ENCODE measurements around the gene FPR3.
"Not testable (repeated sequence)": the region's sequence is repeated elsewhere in the genome, so short reads cannot be mapped to it uniquely, and the experiment has no call there.

The FPR3 gene, protein sequence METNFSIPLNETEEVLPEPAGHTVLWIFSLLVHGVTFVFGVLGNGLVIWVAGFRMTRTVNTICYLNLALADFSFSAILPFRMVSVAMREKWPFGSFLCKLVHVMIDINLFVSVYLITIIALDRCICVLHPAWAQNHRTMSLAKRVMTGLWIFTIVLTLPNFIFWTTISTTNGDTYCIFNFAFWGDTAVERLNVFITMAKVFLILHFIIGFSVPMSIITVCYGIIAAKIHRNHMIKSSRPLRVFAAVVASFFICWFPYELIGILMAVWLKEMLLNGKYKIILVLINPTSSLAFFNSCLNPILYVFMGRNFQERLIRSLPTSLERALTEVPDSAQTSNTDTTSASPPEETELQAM

DNA sequence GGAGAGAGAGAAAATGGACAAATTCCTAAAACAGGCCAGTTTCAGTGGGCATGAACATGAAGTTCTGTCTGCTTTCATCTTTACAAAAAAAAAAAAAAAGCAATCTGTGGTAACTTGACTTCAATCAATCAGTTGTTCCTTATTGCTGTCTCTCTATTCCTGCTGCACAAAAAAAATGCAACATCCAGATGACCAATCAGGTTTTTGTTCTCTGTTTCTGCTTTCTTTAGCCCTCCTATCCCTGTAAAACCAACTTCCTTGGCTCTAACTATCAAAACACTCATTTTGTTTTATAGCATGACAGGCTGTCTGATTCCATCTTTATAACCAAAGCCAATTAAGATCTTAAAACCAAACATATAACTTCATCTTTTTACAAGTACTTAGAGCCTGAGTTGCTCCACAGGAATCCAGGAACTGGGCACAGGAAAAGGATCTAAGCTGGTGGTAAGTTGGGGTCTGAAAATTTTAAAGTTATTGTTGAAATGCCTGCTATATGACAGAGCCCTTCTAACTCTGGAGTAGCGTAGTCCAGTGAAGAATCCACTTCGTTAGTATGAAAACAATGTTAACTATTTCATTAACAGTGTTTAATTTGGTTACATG lies at the start of gene FPR3:
Gene FPR3, plus strand, starts transcription at position 273 of the 606 bp plus-strand sequence. CDS start 28,592 bp downstream, outside the sequence.
- DNase-seq (ENCODE audit: low read depth) = no peak

DNA sequence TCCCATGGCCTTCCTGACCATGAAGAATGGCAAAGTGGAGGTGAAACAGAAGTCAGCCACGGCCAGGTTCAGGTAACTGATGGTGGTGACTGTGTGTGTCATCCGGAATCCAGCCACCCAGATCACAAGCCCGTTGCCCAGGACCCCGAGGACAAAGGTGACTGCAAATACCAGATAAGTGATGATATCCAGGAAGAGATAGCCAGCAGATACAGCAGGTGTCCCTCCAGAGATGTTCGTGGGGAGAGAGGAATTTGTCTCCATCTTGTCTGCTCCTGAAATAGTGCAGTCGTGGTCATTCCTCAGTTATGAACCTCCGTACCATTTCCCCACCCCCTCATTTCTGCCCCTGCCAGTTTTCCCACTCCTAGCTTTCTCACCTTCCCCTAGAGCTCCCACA lies 48.2 kb upstream of the FPR3 start:
- no peak for DNase-seq (ENCODE audit: low read depth)

DNA sequence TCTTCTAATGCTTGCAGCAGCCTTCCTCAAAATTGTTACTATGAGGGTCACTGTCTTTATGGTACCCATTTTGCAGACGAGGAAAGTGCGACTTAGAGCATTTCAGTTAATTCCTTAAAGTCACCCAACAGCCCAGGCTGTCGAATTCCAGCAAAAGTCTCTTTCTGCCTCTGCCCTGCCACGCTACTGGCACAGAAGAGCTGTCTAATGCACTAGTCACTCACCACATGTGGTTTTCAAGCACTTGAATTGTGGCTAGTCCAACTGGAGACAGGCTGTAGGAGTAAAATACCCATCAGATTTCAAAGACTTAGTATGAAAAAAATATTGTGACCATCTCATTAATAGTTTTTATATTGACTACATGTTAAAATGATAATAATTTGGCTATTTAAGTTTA lies 45.0 kb upstream of the FPR3 start:
- no peak for DNase-seq (ENCODE audit: low read depth)

DNA sequence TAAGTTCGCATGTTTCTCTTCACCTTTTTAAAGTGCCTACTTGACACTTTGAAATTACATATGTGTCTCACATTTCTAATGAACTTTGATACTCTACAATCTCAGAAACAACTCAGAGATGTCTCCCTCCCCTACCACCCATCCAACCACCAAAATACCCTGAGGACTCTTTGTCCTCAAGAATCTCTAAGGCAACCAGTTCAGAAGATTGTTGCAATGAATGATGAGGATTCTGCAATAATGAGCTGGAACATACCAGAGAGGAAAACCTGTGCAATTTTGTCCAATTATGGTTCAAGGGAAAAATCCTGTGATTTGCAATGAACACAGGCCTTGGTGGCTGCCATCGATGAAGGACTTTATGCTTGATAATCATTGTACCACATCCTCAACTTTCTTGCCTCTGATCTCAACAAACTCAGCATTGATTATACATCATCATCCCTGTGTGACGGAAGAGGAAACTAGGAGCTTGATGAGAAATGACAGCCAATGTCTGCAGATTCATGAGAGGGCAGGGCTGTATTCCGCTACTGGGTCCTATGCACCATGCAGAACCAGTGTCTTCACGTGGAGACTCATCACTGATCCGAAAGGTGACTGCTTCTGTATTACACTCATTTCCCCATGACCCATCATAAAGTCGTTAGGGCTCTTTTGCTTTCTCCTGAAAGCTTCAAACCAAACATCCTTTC lies 44.4 kb upstream of the FPR3 start:
- peak; percentile 43 for DNase-seq (ENCODE audit: low read depth)

DNA sequence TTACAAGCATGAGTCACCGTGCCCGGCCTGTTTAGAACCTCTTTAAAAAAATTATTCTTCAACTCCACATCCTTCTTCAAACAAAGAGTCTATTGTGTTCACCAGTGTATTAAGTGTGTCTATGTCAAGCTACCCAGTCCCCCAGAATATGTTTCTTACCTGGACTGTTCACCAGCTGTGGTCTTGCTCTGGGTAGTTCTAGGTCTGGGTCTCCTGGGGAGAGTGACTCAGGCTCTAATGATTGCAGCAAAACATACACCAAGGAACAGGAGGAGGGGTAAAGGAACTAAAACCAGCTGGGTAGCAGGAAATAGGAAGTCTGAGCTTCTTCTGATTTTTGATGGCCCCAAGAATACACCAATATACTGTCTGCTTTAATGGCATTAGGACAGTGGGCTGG lies 43.3 kb upstream of the FPR3 start, which contains the start of gene FPR1:
Gene FPR1, minus strand, starts transcription at position 224 of the 400 bp plus-strand sequence. CDS start 4,884 bp downstream, outside the sequence.
- DNase-seq (ENCODE audit: low read depth) = peak; percentile 40

DNA sequence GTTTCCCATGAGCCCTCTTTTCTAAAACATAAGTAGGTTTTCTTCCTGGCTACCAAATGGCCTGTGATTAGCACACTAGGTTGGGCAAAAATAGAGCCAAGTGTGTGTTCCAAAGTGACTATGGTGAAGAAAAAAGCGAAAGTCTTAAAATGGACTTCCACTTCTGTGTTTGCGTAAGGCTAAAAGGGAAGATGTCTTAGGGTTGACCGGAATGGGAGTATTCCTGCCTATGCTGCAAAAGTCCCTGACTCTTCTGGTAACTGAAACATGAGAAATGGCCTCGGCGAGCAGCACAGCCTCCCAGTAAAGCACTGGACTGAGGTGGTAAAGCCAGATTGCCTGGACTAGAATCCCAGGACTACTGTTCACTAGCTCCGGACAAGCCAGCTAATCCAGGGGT lies 40.8 kb upstream of the FPR3 start:
- DNase-seq (ENCODE audit: low read depth) = no peak

DNA sequence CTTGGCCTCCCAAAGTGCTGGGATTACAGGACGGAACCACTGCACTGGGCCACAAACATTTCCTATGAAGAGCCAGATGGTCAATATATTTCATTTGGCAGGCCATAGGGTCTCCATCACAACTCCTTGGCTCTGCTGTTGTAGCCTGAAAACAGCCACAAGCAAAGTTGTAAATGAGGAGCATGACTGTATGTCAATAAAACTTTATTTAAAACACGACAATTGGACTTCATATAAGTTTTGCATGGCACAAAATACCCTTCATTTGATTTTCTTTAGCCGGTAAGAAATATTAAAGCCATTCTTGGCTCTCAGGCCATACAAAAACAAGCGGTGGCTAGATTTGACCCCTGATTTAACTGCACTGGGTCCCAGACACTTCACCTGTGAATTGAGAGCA lies 40.2 kb upstream of the FPR3 start:
- no peak for DNase-seq (ENCODE audit: low read depth)

DNA sequence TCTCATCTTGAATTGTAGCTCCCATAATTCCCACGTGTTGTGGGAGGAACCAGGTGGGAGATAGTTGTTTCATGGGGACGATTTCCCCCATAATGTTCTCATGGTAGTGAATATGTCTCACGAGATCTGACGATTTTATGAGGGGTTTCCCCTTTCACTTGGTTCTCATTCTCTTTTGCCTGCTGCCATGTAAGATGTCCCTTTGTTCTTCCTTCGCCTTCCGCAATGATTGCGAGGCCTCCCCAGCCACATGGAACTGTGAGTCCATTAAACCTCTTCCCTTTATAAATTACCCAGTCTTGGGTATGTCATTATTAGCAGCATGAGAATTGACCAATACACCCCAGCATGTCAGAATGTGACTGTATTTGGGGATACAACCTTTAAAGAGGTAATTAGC lies 39.4 kb upstream of the FPR3 start:
- DNase-seq (ENCODE audit: low read depth) = no peak

DNA sequence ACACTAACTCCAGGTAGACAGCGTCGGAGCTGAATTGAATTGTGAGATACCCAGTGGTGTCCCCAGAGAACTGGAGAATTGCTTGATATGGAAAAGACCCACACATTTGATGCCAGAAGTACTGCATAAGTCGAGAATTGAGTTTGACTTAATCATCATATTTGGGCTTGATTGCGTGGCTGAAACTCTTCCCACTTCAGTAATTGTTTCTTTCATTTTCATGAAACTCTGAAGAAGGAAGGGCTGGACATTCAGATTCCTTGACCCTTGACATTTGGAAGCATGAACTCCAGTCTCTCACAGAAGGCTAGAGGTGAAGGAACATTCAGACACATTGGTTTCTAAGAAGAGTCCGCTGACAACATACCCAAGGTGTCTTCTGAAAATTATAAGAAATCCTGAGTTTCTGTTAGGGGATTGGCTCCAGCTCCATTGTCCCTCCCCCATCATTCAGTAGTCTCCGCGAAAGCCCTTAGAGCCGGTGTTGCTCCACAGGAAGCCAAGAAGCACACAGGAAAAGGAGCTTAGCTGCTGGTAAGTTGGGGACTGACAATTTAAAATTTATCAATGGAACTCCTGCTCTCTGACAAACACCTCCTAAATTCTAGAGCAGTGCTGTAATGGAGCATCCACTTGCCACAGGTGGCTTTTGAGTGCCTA lies 34.1 kb upstream of the FPR3 start, which contains the start of gene FPR2:
Gene FPR2, plus strand, starts transcription at position 484 of the 660 bp plus-strand sequence. CDS start 7,479 bp downstream, outside the sequence.
- no peak for DNase-seq (ENCODE audit: low read depth)

DNA sequence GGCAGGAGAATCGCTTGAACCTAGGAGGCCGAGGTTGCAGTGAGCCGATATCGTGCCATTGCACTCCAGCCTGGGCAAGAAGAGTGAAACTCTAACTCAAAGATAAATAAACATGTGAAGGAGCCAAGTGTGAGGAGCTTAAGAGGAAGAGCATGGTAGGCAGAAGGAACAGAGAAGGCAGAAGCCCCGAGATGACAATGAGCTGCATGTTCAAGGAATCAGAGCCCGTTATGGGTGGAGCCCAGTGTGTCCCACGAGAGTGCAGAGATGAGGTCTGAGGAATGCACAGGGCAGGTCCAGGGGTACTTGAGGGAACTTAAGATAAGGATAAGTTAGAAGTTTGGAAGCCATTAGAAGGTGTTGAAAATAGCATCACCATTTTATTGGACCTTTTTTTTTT lies 33.3 kb upstream of the FPR3 start:
- no peak for DNase-seq (ENCODE audit: low read depth)

DNA sequence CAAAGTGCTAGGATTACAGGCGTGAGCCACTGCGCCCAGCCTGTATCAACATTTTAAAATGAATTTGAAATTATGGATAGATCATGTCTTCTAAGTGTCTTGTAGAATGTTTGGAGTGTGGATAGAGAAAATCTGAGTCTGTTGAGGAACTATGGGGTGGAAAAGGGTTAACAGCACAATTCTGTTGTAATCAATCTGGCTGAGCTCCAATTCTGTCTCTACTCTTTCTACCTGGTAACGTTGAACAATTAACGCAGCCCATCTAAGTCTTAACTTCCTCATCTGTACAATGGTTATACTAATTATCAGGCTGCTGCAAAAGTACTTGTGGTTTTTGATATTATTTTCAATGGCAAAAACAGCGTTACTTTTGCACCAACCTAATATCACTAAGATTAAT lies 29.9 kb upstream of the FPR3 start:
- DNase-seq (ENCODE audit: low read depth) = no peak

DNA sequence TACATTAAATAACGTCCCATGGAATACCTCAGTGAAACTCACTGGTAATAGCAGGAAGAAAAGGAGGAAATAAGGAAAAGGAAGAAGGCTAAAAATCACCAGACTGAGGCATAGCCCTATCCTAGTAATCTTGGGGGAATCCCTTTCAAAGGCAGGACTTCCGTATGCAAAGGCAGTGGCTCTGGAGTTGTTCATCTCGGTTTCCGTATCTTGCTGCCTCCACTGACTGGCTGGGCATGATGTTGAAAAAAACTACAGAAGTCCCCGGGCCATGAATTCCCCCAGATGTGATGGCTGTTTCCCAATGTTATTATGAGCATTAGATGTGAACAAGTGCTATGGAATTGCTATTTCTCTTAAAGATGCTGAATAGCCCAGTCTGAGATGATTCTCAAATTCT lies 28.5 kb upstream of the FPR3 start:
- DNase-seq (ENCODE audit: low read depth) = no peak

DNA sequence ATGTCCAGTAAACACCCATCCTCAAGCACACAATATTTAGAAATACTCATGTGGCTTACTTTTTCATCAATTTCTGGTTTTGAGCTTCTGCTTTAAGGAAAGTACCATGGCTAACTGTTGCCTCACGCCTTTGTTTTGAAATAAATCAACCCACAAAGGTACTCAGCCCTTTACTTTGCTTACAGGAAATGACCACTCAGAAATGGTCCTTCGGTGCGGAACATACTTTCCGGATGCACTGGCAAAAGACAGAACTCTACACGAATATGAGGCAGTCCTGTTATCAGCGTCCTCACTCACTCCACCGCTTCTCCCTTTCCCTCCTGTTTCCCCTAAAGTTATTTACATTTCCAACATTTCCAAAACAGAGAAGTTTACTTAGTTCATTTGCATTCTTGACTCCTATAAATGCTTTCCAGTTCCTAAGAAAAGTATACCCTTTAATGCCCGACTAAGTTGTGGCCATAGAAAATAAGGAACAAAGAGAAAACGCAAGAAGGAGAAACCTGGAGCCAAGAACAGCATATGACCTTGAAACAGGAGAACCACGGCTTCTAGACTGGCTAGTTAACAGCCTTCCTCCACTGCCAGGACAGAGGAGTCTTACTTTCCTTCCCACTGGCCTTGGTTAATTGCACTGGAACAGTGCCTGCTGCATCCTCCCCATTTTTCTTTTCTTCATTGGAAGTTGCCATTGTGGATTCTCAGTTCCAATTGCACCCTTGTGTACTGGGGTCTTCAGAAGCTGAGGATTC lies 23.4 kb upstream of the FPR3 start:
- no peak for DNase-seq (ENCODE audit: low read depth)

DNA sequence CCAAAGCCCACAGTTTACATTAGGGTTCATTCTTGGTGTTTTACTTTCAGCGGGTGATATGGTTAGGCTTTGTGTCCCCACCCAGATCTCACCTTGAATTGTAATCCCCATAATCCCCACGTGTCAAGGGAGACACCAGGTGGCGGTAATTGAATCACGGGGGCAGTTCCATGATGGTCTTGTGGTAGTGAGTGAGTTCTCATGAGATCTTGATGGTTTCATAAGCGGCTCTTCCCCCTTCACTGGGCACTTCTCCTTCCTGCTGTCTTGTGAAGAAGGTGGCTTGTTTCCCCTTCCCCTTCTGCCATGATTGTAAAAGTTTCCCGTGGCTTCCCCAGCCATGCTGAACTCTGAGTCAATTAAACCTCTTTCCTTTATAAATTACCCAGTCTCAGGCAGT lies 22.0 kb upstream of the FPR3 start:
- DNase-seq (ENCODE audit: low read depth) = no peak

DNA sequence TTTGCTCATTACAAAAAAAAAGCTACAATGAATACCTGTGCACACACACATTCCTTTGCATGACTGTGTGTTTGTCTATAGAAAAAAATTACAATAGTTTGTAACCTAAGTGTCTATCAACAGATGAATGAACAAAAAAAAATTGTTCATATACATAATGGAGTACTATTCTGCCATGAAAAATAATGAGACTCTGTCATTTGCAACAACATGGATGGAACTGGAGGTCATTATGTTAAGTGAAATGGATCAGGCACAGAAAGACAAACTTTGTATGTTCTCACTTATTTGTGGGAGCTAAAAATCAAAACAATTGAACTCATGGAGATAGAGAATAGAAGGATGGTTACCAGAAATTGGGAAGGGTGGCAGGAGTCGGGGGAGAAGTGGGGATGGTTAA lies 18.4 kb upstream of the FPR3 start:
- not testable (repeated sequence) for DNase-seq (ENCODE audit: low read depth)

DNA sequence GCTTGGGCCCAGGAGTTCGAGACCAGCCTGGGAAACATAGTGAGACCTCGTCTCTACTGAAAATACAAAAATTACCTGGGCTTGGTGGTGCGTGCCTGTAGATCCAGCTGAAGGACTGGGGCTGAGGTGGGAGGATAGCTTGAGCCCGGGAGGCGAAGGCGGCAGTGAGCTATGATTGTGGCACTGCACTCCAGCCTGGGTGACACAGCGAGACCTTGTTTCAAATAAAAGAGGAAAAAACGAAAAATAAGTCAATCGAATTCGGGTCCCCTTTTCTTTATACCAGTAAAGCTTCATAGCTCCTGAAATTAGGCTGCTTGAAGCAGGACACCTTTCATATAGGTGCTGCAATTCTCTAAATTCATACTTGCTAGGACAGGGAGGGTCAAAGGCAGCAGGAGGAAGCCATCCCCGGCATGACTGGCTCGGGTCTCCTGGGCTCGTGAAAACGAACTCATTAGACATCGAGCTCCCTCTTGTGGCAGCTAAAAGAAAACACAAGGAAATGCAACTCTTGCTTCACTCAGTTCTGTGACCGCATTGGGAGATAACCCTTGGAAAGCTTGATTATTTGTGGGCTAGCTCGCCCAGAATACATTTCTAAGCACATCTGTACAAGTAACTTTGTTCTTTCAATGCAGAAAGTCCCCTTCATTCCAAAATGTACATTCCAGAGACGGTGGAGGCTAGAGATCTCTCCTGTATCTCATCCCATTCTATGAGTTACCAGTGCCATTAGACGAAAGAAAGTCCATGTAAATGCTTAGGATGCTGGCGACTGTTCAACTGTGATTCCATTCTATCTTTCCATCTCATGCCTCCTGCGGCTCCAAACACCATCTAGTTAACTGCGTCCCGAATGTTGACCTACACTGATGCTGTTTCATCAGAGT lies 17.1 kb upstream of the FPR3 start:
- DNase-seq (ENCODE audit: low read depth) = peak; percentile 78

DNA sequence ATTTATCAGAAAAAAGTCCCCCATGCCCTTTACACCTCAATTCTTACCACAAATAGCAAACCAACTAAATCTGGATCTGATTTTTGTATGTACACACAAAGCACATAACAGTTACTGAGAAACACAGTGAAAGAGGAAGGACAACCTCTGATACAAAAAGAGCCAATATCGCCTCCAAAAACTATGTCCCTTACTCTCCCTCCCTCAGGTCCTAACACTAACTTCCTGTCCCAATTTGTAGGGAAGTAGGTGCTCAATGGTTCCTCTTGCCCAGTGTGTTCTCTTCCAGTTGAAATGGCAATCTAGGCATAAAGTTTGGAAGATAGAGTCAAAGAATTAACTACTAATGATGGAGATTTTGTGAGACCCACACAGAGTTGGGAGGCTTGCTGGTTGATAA lies 15.8 kb upstream of the FPR3 start:
- no peak for DNase-seq (ENCODE audit: low read depth)

DNA sequence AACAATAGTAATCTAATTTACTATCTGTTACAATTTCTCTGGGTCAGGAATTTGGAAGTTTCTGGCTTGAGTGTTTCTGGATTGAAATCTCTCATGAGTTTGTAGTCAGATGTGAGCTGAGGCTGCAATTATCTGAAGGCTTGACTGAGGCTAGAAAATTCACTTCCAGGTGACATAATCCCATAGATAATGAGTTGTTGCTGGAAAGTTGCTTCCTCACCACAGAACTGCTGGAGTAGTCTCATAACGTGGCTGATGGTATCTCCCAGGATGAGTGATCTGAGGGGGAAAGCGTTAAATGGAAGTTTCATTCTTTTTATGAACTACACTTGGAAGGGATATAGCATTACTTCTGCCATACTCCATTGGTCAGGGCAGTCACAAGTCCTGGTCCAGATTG lies 15.3 kb upstream of the FPR3 start:
- no peak for DNase-seq (ENCODE audit: low read depth)

DNA sequence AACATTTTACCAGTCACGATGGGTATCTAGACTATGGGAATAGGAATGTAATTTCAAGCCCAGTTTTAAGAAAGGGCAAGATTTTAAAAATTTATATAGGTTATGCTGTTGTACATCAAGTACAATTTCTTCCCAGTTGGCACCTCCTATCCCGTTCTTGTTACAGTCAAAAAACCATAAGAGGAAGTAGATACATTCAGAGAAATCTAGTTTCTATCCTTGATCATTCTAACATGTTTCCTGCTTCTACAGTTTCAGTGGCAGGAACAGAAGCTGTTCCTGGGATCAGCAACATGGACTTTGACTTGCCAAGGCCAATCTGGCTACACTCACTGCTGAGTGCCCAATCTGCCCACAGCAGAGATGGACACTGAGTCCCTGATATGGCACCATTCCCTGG lies 14.7 kb upstream of the FPR3 start:
- no peak for DNase-seq (ENCODE audit: low read depth)

DNA sequence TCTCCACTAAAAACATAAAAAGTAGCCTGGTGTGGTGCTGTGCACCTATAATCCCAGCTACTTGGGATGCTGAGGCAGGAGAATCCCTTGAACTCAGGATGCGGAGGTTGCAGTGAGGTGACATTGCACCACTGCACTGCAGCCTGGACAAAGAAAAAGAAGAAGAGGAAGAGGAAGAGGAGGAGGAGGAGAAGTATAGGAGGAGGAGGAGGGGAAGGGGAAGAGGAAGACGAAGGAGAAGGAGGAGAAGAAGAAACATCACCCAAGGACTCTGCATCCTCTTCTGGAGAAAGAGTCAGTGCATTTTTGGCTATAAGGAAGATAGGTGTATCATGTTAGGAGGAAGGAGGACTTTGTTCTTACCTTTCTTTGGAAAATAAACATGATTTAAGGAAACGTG lies 13.0 kb upstream of the FPR3 start:
- DNase-seq (ENCODE audit: low read depth) = no peak

DNA sequence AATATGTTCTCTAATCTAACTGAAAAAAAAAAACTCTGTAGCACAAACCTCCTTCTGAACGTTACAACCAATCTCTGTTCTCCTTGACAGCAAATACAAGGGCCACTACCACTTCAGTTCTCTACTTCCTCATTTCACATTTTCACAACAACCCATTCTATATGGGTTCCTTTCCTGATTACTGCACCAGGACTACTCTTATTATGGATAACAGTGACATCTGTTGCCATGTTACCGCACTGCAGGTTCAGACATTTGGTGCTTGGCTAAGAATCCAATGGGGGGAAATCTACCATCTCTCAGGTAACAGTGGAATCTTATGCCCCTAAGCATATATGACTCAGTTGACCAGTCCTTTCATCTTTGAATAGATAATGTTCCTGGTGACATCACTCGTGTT lies 11.6 kb upstream of the FPR3 start:
- no peak for DNase-seq (ENCODE audit: low read depth)
